Measurements from ENCODE around the gene MARS1. TPM values are rescaled to one million over a fixed set of nuclear protein-coding genes. Genes with fewer than 3 reads are reported as not detected.

Gene MARS1
- total and polyA plus RNA-seq, 2 experiments from 2014 or later: 117 to 147 TPM

DNA sequence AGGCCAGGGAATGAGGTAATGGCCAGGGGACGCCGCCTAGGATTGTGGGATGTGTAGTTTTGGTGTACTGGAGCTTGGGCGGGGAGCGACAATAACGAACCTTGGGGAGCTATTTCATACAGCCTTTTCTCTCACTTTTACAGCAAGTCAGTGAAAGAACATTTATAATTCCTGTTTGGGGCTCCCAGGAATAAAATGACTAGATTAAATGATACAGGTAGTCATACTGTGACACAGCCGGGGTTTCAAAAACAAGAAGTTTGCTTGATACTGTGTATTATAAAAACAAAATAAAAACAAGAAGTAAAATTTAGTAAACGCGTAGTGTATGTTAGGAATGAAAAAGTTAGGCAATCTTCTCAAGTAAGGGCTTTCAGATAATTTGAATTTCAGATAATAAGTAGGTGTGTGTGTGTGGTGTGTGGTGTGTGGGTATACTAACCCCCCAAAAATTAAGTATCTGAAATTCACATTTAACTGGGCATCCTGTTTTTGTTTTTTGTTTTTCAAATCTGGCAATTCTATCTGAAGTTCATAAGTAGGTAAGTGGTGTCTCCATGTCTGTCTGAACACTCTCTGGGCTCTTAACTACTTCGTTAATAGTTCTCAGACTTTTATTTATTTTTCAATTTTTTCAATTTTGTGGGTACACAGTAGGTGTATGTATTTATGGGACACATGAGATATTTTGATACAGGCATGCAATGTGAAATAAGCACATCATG is 59.6 kb downstream of the MARS1 start:
- no peak overlapping the region for H2AFZ ChIP-seq
- no peaks in the 10 kb centered on the region for H3K36me3 ChIP-seq (replicated peaks; ENCODE audit: insufficient read depth, low read depth)
- peaks cover 33% of the 10 kb centered on the region for H3K79me2 ChIP-seq
- WGBS (ENCODE audit: low lambda C conversion rate, missing lambda C conversion rate): 26% methylated on average over 9 of the region's 9 CpGs
- H3K4me2 ChIP-seq: peak overlapping the region; percentile 67
- H3K27ac ChIP-seq: no peak overlapping the region
- peaks cover 48% of the 10 kb centered on the region for H3K27me3 ChIP-seq
- H3K4me3 ChIP-seq: no peak overlapping the region
- no peak for DNase-seq (ENCODE audit: low spot score)
- peaks cover 12% of the 10 kb centered on the region for H3K4me1 ChIP-seq (ENCODE audit: insufficient read depth)
- no peaks in the 10 kb centered on the region for H3K9me3 ChIP-seq (ENCODE audit: low read depth)
- no peaks in the 10 kb centered on the region for H3K9me2 ChIP-seq (replicated peaks; ENCODE audit: insufficient read depth)
- TF ChIP-seq EZH2phosphoT487 (IDR thresholded peaks at IDR 0.05; ENCODE audit: low read depth, severe bottlenecking, unreplicated experiment): no peak
- TF ChIP-seq, protein P1, sequence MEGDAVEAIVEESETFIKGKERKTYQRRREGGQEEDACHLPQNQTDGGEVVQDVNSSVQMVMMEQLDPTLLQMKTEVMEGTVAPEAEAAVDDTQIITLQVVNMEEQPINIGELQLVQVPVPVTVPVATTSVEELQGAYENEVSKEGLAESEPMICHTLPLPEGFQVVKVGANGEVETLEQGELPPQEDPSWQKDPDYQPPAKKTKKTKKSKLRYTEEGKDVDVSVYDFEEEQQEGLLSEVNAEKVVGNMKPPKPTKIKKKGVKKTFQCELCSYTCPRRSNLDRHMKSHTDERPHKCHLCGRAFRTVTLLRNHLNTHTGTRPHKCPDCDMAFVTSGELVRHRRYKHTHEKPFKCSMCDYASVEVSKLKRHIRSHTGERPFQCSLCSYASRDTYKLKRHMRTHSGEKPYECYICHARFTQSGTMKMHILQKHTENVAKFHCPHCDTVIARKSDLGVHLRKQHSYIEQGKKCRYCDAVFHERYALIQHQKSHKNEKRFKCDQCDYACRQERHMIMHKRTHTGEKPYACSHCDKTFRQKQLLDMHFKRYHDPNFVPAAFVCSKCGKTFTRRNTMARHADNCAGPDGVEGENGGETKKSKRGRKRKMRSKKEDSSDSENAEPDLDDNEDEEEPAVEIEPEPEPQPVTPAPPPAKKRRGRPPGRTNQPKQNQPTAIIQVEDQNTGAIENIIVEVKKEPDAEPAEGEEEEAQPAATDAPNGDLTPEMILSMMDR (IDR thresholded peaks at IDR 0.05; ENCODE audit: poor library complexity): no peak
- H4K20me1 ChIP-seq (ENCODE audit: insufficient read depth, poor library complexity, severe bottlenecking): peaks cover 8% of the 10 kb centered on the region

DNA sequence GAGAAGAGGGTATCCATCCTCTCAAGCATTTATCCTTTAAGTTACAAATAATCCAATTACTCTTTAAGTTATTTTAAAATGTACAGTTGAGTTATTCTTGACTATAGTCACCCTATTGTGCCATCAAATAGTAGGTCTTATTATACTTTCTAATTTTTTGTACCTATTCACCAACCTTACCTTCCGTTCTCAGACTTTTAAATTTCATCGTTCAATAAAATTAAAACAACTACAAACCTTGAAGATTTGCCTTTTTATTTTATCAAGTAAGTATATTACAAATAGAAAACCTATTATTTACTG is 60.1 kb downstream of the MARS1 start:
- H3K4me3 ChIP-seq: no peak overlapping the region
- peaks cover 53% of the 10 kb centered on the region for H3K27me3 ChIP-seq
- TF ChIP-seq EZH2 (IDR thresholded peaks at IDR 0.05; ENCODE audit: borderline replicate concordance) (no peak), EZH2phosphoT487 (IDR thresholded peaks at IDR 0.05; ENCODE audit: low read depth, severe bottlenecking, unreplicated experiment) (no peak)
- TF ChIP-seq, protein P1 (IDR thresholded peaks at IDR 0.05; ENCODE audit: poor library complexity): no peak
- no peaks in the 10 kb centered on the region for H3K9me2 ChIP-seq (replicated peaks; ENCODE audit: insufficient read depth)
- 100% methylated on average over 2 of the region's 2 CpGs for WGBS (ENCODE audit: low lambda C conversion rate, missing lambda C conversion rate)
- peaks cover 8% of the 10 kb centered on the region for H4K20me1 ChIP-seq (ENCODE audit: insufficient read depth, poor library complexity, severe bottlenecking)
- no peak overlapping the region for H2AFZ ChIP-seq
- H3K27ac ChIP-seq: no peak overlapping the region
- H3K79me2 ChIP-seq: peaks cover 33% of the 10 kb centered on the region
- DNase-seq (ENCODE audit: low spot score): no peak
- no peaks in the 10 kb centered on the region for H3K36me3 ChIP-seq (replicated peaks; ENCODE audit: insufficient read depth, low read depth)
- H3K4me2 ChIP-seq: no peak overlapping the region
- peaks cover 12% of the 10 kb centered on the region for H3K4me1 ChIP-seq (ENCODE audit: insufficient read depth)
- H3K9me3 ChIP-seq (ENCODE audit: low read depth): no peaks in the 10 kb centered on the region

DNA sequence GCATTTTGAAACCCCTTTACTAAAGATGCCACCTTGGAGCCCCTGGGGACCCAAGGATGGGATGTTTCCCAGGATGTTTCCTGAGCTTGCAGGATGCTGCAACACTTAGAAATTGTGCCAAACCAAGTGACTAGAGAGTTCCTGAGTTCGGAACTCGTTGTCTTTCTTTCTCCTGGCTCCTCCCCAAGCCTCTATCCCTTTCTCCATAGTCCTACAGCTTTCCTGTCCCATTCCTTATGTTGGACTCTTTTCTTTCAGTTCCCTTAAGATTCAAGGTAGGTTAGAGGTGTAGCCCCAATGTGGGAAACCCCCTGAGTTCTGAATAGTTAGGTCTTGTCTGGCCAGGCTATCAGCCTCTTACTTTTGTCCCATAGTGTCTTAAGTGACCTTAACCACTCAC is 60.6 kb downstream of the MARS1 start:
- DNase-seq (ENCODE audit: low spot score): no peak
- Histone ChIP-seq H3K4me3 (no peak overlapping the region), H3K4me1 (ENCODE audit: insufficient read depth) (peaks cover 12% of the 10 kb centered on the region), H3K4me2 (no peak overlapping the region), H3K36me3 (replicated peaks; ENCODE audit: insufficient read depth, low read depth) (no peaks in the 10 kb centered on the region), H3K27ac (no peak overlapping the region), H4K20me1 (ENCODE audit: insufficient read depth, poor library complexity, severe bottlenecking) (peaks cover 7% of the 10 kb centered on the region), H3K79me2 (peaks cover 31% of the 10 kb centered on the region), H3K27me3 (peaks cover 58% of the 10 kb centered on the region), H2AFZ (no peak overlapping the region), H3K9me2 (replicated peaks; ENCODE audit: insufficient read depth) (no peaks in the 10 kb centered on the region), H3K9me3 (ENCODE audit: low read depth) (no peaks in the 10 kb centered on the region)
- WGBS (ENCODE audit: low lambda C conversion rate, missing lambda C conversion rate): 62% methylated on average over 2 of the region's 2 CpGs
- TF ChIP-seq, protein P1 (IDR thresholded peaks at IDR 0.05; ENCODE audit: poor library complexity): no peak
- TF ChIP-seq EZH2phosphoT487 (IDR thresholded peaks at IDR 0.05; ENCODE audit: low read depth, severe bottlenecking, unreplicated experiment): no peak
- no peak for TF ChIP-seq EZH2 (IDR thresholded peaks at IDR 0.05; ENCODE audit: borderline replicate concordance)

All from hepatocyte (in vitro differentiated cells).